GM19463 (cell line): ENCODE measurements around the gene DIP2B.

Experiments
- ATAC-seq: cut with Tn5 transposase; IDR thresholded peaks from one replicate; pipeline ENCODE4 v1.9.1; 2021; ENCODE audit warnings: mild to moderate bottlenecking, moderate library complexity; ENCODE audit not compliant: unreplicated experiment

Gene DIP2B

GRCh38 chr12:50628394-50628793 is 123.6 kb downstream of the DIP2B start:
- no peak for ATAC-seq

- ATAC-seq = no peak
These were observed 129.2 kb downstream of the DIP2B start for GRCh38 chr12:50633955-50634354.

GRCh38 chr12:50634379-50634778 is 129.6 kb downstream of the DIP2B start:
- ATAC-seq = no peak

- no peak for ATAC-seq
These were observed 130.6 kb downstream of the DIP2B start for GRCh38 chr12:50635364-50635763.

GRCh38 chr12:50635857-50636256 is 131.1 kb downstream of the DIP2B start:
- no peak for ATAC-seq

GRCh38 chr12:50636505-50636904 is 131.7 kb downstream of the DIP2B start:
- ATAC-seq = no peak

- no peak for ATAC-seq
These were observed 133.2 kb downstream of the DIP2B start for GRCh38 chr12:50637870-50638481.

GRCh38 chr12:50638482-50638880 is 133.7 kb downstream of the DIP2B start:
- no peak for ATAC-seq

- ATAC-seq = no peak
These were observed 134.9 kb downstream of the DIP2B start for GRCh38 chr12:50639721-50640120.

- no peak for ATAC-seq
These were observed 135.6 kb downstream of the DIP2B start for GRCh38 chr12:50640321-50640939.

- no peak for ATAC-seq
These were observed 136.8 kb downstream of the DIP2B start for GRCh38 chr12:50641566-50641965.

- no peak for ATAC-seq
These were observed 137.3 kb downstream of the DIP2B start for GRCh38 chr12:50642035-50642451.

- ATAC-seq = no peak
These were observed 138.0 kb downstream of the DIP2B start for GRCh38 chr12:50642761-50643160.

GRCh38 chr12:50647031-50647430 is 142.2 kb downstream of the DIP2B start:
- ATAC-seq = no peak

GRCh38 chr12:50647479-50647878 is 142.7 kb downstream of the DIP2B start:
- ATAC-seq = no peak

- ATAC-seq = no peak
These were observed 145.5 kb downstream of the DIP2B start for GRCh38 chr12:50650285-50650684.

GRCh38 chr12:50655374-50655921 is 150.7 kb downstream of the DIP2B start:
- ATAC-seq = no peak

GRCh38 chr12:50659260-50659659 is 154.5 kb downstream of the DIP2B start:
- no peak for ATAC-seq

- ATAC-seq = no peak
These were observed 155.1 kb downstream of the DIP2B start for GRCh38 chr12:50659690-50660424.

GRCh38 chr12:50660425-50660822 is 155.6 kb downstream of the DIP2B start:
- ATAC-seq = no peak

- ATAC-seq = peak; percentile 48
These were observed 156.7 kb downstream of the DIP2B start for GRCh38 chr12:50661300-50662115.
